Measurements from ENCODE around the gene HYI. TPM values are rescaled to one million over a fixed set of nuclear protein-coding genes. Genes with fewer than 3 reads are reported as not detected.

HYI gene
- total RNA-seq, 3 donors from 2014 or later (not counting 1 experiment from before 2014, with no cell fraction given), result 7.0 to 14.2 (median 8.6) TPM

DNA sequence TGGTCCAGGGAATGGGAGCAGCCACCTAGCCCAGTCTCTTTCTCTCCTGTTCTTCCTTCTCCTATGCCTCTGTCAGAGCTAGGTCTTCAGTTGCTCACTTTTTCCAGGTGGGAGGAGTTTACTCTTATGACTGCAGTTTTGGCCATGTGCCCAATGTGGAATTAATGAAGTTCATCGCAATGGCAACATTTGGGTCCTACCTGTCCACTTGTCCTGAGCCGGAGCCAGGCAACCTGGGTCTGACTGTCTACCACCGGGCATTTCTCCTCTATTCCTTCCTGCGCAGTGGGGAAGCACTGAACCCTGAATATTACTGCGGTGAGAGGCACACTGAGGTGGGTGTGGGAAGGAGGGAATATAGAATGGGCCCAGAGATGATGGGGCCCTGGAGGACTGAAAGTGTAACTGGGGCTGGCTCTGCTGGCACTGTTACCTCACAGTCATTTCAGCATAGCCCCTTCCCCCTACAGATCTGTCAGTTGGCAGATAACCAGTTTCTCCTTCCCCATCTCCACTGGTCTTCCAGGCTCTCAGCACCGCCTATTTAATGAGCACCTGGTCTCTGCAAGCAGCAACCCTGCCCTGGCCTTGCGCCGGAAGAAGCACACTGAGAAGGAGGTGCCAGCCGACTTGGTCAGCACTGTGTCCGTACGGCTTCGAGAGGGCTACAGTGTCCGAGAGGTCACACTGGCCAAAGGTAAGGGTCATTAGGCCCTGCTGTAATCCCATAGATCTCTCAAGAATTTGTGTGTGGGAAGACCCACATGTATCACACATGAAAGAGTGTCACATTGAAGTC is 33.9 kb downstream of the HYI start:
- ATAC-seq (no peak), DNase-seq (no peak)
- H3K36me3 Mint-ChIP-seq, result no peaks in the 10 kb centered on the region
- no peaks in the 10 kb centered on the region for H3K27me3 ChIP-seq (ENCODE audit: control insufficient read depth, insufficient read depth, low read length)
- H3K27me3 Mint-ChIP-seq (ENCODE audit: low read depth in 2 of 2), result no peaks in the 10 kb centered on the region
- no peak overlapping the region for H3K27ac Mint-ChIP-seq
- H3K4me1 ChIP-seq (ENCODE audit: control insufficient read depth, insufficient read depth, low read length), result peaks cover 14% of the 10 kb centered on the region
- H3K9me3 Mint-ChIP-seq, result peaks cover 5 to 8% of the 10 kb centered on the region in 2 donors
- peaks cover 85% of the 10 kb centered on the region for H3K36me3 ChIP-seq (ENCODE audit: control insufficient read depth, insufficient read depth, low read length)
- H3K4me3 ChIP-seq (ENCODE audit: low read length), result no peak overlapping the region
- H3K27ac ChIP-seq (ENCODE audit: low read length), result no peak overlapping the region
- H3K9me3 ChIP-seq (ENCODE audit: control insufficient read depth, insufficient read depth, low read length), result peaks cover 9% of the 10 kb centered on the region
- WGBS (ENCODE audit: insufficient coverage), result 96% methylated on average over 13 of the region's 13 CpGs
- intact Hi-C loops (cut with micrococcal nuclease), result no loop called here
- H3K4me3 Mint-ChIP-seq, result no peak overlapping the region
- TF ChIP-seq, protein P1, sequence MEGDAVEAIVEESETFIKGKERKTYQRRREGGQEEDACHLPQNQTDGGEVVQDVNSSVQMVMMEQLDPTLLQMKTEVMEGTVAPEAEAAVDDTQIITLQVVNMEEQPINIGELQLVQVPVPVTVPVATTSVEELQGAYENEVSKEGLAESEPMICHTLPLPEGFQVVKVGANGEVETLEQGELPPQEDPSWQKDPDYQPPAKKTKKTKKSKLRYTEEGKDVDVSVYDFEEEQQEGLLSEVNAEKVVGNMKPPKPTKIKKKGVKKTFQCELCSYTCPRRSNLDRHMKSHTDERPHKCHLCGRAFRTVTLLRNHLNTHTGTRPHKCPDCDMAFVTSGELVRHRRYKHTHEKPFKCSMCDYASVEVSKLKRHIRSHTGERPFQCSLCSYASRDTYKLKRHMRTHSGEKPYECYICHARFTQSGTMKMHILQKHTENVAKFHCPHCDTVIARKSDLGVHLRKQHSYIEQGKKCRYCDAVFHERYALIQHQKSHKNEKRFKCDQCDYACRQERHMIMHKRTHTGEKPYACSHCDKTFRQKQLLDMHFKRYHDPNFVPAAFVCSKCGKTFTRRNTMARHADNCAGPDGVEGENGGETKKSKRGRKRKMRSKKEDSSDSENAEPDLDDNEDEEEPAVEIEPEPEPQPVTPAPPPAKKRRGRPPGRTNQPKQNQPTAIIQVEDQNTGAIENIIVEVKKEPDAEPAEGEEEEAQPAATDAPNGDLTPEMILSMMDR (IDR thresholded peaks at IDR 0.05), result no peak
- peaks cover 16 to 17% of the 10 kb centered on the region in 2 donors for H3K4me1 Mint-ChIP-seq

DNA sequence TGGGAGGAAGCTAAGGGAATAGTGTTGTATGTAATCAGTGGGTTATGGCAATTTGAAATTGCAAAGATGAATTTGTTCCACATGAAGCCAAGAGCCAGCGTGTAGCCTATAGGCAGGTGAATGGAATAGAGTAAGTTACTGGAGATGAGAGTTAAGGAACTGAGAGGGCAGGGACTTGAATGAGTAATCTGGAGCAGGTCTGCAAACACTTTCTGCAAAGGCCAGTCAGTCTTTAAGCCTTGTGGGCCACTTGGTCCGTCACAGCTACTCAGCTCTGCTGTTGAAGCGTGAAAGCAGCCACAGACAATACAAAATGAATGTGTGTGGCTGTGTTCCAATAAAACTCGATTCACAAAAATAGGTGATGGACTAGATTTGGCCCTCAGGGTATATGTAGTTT is 34.9 kb downstream of the HYI start:
- Histone ChIP-seq H3K9me3 (ENCODE audit: control insufficient read depth, insufficient read depth, low read length) (peaks cover 9% of the 10 kb centered on the region), H3K36me3 (ENCODE audit: control insufficient read depth, insufficient read depth, low read length) (peaks cover 77% of the 10 kb centered on the region), H3K4me1 (ENCODE audit: control insufficient read depth, insufficient read depth, low read length) (peaks cover 12% of the 10 kb centered on the region), H3K4me3 (ENCODE audit: low read length) (no peak overlapping the region), H3K27me3 (ENCODE audit: control insufficient read depth, insufficient read depth, low read length) (no peaks in the 10 kb centered on the region), H3K27ac (ENCODE audit: low read length) (no peak overlapping the region)
- WGBS (ENCODE audit: insufficient coverage), result 85% methylated on average over 4 of the region's 4 CpGs
- ATAC-seq (no peak), DNase-seq (no peak)
- Mint-ChIP-seq H3K27me3 (ENCODE audit: low read depth in 2 of 2) (no peaks in the 10 kb centered on the region), H3K36me3 (no peaks in the 10 kb centered on the region), H3K4me1 (peaks cover 18 to 19% of the 10 kb centered on the region in 2 donors), H3K4me3 (no peak overlapping the region), H3K9me3 (peaks cover 5 to 8% of the 10 kb centered on the region in 2 donors), H3K27ac (no peak overlapping the region)
- TF ChIP-seq, protein P1 (IDR thresholded peaks at IDR 0.05), result no peak
- intact Hi-C loops (cut with micrococcal nuclease), result no loop called here

DNA sequence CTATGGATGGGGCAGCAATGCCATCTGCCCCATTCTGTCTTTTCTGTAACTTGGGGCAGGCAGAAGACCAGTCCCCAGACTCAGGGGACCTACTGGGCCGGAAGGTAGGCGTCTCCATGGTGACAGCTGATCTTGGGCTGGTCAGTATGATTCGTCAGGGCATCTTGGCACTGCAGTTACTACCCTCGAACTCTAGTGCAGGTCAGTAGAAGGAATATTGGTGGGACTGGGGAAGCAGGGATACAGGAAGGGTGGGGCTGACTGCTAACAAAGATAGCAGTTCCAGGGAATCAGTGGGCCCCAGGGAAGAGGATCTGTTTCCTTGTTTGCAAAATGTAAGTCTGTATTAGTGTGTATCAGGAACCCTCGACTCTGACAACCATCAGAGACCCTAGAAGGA is 37.8 kb downstream of the HYI start:
- no peaks in the 10 kb centered on the region for H3K9me3 Mint-ChIP-seq
- H3K4me1 Mint-ChIP-seq, result peaks cover 5% of the 10 kb centered on the region in 2 donors
- Histone ChIP-seq H3K27me3 (ENCODE audit: control insufficient read depth, insufficient read depth, low read length) (no peaks in the 10 kb centered on the region), H3K4me1 (ENCODE audit: control insufficient read depth, insufficient read depth, low read length) (no peaks in the 10 kb centered on the region), H3K27ac (ENCODE audit: low read length) (no peak overlapping the region), H3K4me3 (ENCODE audit: low read length) (no peak overlapping the region), H3K36me3 (ENCODE audit: control insufficient read depth, insufficient read depth, low read length) (peaks cover 61% of the 10 kb centered on the region), H3K9me3 (ENCODE audit: control insufficient read depth, insufficient read depth, low read length) (no peaks in the 10 kb centered on the region)
- DNase-seq, result no peak
- TF ChIP-seq, protein P1 (IDR thresholded peaks at IDR 0.05), result no peak
- intact Hi-C loops (cut with micrococcal nuclease), result no loop called here
- WGBS (ENCODE audit: insufficient coverage), result 100% methylated on average over 5 of the region's 5 CpGs
- ATAC-seq, result no peak
- H3K27ac Mint-ChIP-seq, result no peak overlapping the region
- no peak overlapping the region for H3K4me3 Mint-ChIP-seq
- H3K27me3 Mint-ChIP-seq (ENCODE audit: low read depth in 2 of 2), result no peaks in the 10 kb centered on the region
- no peaks in the 10 kb centered on the region for H3K36me3 Mint-ChIP-seq

Measured in natural killer cell (primary cell).